CD4-positive, alpha-beta T cell treated with Interleukin-4 for 4 hours (primary cell): ENCODE results near the gene FBXL15.

Source experiments
- DNase-seq: peaks from one replicate; pipeline ENCODE4 v3.0.0-alpha.2; 2020

The FBXL15 gene

GRCh38 chr10:102457591-102458150 lies 37.0 kb downstream of the FBXL15 start:
- DNase-seq: no peak

- no peak for DNase-seq
Observed at GRCh38 chr10:102458656-102459055, 38.0 kb downstream of the FBXL15 start.

GRCh38 chr10:102460836-102461186 lies 40.2 kb downstream of the FBXL15 start:
- DNase-seq: no peak

GRCh38 chr10:102461187-102462054 lies 40.8 kb downstream of the FBXL15 start:
- peak; percentile 90 for DNase-seq

- no peak for DNase-seq
Observed at GRCh38 chr10:102462512-102463054, 41.9 kb downstream of the FBXL15 start.

GRCh38 chr10:102463983-102464382 lies 43.3 kb downstream of the FBXL15 start:
- DNase-seq: no peak

GRCh38 chr10:102465466-102465865 lies 44.8 kb downstream of the FBXL15 start:
- no peak for DNase-seq

GRCh38 chr10:102467318-102467717 lies 46.7 kb downstream of the FBXL15 start:
- no peak for DNase-seq

- no peak for DNase-seq
Observed at GRCh38 chr10:102467971-102468438, 47.4 kb downstream of the FBXL15 start.

- no peak for DNase-seq
Observed at GRCh38 chr10:102468683-102469082, 48.0 kb downstream of the FBXL15 start.

GRCh38 chr10:102470579-102471546 lies 50.2 kb downstream of the FBXL15 start:
- no peak for DNase-seq
